ENCODE data around the gene SAC3D1. TPM values are rescaled to one million over a fixed set of nuclear protein-coding genes. Genes with fewer than 3 reads are reported as not detected.
A peak's percentile ranks its signal among the peaks of the same experiment; 100 is the strongest.

Gene SAC3D1
- total RNA-seq, 1 donor from 2014 or later = 19.3 TPM

DNA sequence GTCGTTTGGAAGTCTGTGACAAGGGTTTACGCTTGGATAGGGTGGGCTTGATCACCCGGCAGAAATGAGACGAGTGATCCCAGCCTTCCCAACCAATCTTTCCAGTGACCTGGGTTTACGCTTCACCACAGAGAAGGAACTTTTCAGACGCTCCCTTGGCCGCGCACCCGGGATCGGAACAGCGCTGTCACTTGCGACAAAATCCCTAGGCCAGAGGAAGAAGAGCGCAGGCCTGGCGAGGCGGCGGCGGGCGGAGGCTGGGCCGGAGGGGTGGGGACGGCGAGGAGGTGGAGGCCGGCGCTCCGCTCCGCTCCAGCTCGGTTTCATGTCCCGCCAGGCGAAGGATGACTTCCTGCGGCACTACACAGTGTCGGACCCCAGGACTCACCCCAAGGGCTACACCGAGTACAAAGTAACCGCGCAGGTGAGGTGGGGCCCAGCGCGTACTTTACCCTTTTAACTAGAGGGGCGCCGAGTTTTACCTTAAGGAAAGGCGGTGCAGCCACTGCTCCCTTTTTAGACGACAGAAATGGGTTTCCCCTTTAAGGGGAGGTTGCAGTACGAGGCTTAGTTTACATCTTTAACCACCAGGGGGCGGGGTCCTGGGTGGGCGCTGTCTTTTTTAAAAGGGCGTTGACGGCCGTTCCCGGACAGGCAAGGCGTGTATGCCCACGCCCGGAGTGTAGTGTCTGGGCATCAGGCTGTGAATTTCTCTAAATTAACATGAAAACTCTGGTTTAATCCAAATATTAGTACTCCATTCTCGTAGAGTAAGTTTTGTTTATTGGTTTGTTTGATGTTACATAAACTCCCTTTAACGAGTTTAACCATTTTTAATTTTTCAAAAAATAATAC, 13.6 kb upstream of the SAC3D1 start, which contains the start of gene SNX15:
Gene SNX15, plus strand, starts transcription at position 227 of the 855 bp plus-strand sequence. Its CDS starts 99 bp downstream, at position 326.
- Mint-ChIP-seq H3K27ac (peak within 1 kb of the TSS; percentile 93), H3K4me1 (ENCODE audit: low read depth) (peaks cover 16% of the 10 kb centered on the region), H3K27me3 (no peaks in the 10 kb centered on the region), H3K9me3 (ENCODE audit: low read depth) (no peaks in the 10 kb centered on the region), H3K4me3 (ENCODE audit: low read depth) (peak within 1 kb of the TSS; percentile 82), H3K36me3 (ENCODE audit: insufficient read depth) (no peaks in the 10 kb centered on the region)
- TF ChIP-seq, protein P1, sequence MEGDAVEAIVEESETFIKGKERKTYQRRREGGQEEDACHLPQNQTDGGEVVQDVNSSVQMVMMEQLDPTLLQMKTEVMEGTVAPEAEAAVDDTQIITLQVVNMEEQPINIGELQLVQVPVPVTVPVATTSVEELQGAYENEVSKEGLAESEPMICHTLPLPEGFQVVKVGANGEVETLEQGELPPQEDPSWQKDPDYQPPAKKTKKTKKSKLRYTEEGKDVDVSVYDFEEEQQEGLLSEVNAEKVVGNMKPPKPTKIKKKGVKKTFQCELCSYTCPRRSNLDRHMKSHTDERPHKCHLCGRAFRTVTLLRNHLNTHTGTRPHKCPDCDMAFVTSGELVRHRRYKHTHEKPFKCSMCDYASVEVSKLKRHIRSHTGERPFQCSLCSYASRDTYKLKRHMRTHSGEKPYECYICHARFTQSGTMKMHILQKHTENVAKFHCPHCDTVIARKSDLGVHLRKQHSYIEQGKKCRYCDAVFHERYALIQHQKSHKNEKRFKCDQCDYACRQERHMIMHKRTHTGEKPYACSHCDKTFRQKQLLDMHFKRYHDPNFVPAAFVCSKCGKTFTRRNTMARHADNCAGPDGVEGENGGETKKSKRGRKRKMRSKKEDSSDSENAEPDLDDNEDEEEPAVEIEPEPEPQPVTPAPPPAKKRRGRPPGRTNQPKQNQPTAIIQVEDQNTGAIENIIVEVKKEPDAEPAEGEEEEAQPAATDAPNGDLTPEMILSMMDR (IDR thresholded peaks at IDR 0.05; ENCODE audit: unreplicated experiment) = peak; percentile 89
- DNase-seq (ENCODE audit: low spot score, unreplicated experiment) = peak; percentile 83

DNA sequence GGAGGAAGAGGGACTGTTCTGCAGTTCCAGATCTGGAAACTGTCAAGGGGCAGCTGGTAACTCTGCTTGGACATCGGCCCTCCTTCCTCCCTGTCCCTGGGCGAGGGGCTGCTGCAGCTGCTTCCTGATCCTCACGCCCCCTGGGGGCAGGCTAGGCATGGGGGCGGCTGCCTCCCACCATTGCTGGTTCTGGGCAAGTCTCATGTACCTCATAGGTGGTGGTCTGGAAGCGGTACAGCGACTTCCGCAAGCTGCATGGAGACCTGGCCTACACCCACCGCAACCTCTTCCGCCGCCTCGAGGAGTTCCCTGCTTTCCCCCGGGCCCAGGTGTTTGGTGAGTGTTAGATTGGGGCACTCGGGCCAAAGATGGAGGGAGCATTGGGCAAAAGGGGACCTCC, 8.8 kb upstream of the SAC3D1 start:
- Mint-ChIP-seq H3K9me3 (ENCODE audit: low read depth) (no peaks in the 10 kb centered on the region), H3K4me1 (ENCODE audit: low read depth) (peaks cover 5% of the 10 kb centered on the region), H3K27me3 (no peaks in the 10 kb centered on the region), H3K27ac (no peak overlapping the region), H3K36me3 (ENCODE audit: insufficient read depth) (no peaks in the 10 kb centered on the region), H3K4me3 (ENCODE audit: low read depth) (no peak overlapping the region)
- DNase-seq (ENCODE audit: low spot score, unreplicated experiment) = no peak
- TF ChIP-seq, protein P1 (IDR thresholded peaks at IDR 0.05; ENCODE audit: unreplicated experiment) = no peak

DNA sequence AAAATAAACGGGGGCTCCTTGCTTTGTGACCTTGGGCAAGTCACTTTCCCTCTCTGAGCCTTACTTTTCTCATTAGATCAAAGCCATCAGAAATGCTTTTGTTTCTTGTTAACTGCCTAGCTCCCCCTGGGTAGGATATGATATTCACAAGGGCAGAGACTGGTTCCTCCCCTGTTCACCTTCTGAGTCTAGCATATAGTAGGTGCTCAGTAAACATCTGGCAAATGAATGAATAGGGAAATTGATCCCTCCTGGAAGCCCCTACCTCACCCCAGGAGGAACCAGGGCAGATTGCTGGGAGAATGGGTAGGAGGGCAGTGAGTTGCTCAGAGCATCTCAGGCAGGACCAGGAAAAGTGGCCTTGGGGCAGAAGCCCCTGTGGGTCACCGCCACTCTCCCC, 6.6 kb upstream of the SAC3D1 start:
- Mint-ChIP-seq H3K4me1 (ENCODE audit: low read depth) (no peaks in the 10 kb centered on the region), H3K4me3 (ENCODE audit: low read depth) (no peak overlapping the region), H3K27ac (no peak overlapping the region), H3K27me3 (no peaks in the 10 kb centered on the region), H3K36me3 (ENCODE audit: insufficient read depth) (peaks cover 4% of the 10 kb centered on the region), H3K9me3 (ENCODE audit: low read depth) (no peaks in the 10 kb centered on the region)
- DNase-seq (ENCODE audit: low spot score, unreplicated experiment) = no peak
- TF ChIP-seq, protein P1 (IDR thresholded peaks at IDR 0.05; ENCODE audit: unreplicated experiment) = no peak

GRCh38 chr11:65035579-65035978, 5.4 kb upstream of the SAC3D1 start:
- H3K9me3 Mint-ChIP-seq (ENCODE audit: low read depth) = no peaks in the 10 kb centered on the region
- H3K36me3 Mint-ChIP-seq (ENCODE audit: insufficient read depth) = peaks cover 4% of the 10 kb centered on the region
- H3K27ac Mint-ChIP-seq = no peak overlapping the region
- no peak for DNase-seq (ENCODE audit: low spot score, unreplicated experiment)
- TF ChIP-seq, protein P1 (IDR thresholded peaks at IDR 0.05; ENCODE audit: unreplicated experiment) = no peak
- H3K4me1 Mint-ChIP-seq (ENCODE audit: low read depth) = peaks cover under 1% of the 10 kb centered on the region
- H3K27me3 Mint-ChIP-seq = no peaks in the 10 kb centered on the region
- no peak overlapping the region for H3K4me3 Mint-ChIP-seq (ENCODE audit: low read depth)

- Mint-ChIP-seq H3K4me3 (ENCODE audit: low read depth) (no peak overlapping the region), H3K9me3 (ENCODE audit: low read depth) (no peaks in the 10 kb centered on the region), H3K27ac (no peak overlapping the region), H3K36me3 (ENCODE audit: insufficient read depth) (peaks cover 4% of the 10 kb centered on the region), H3K4me1 (ENCODE audit: low read depth) (peaks cover 1% of the 10 kb centered on the region), H3K27me3 (no peaks in the 10 kb centered on the region)
- DNase-seq (ENCODE audit: low spot score, unreplicated experiment) = no peak
- TF ChIP-seq, protein P1 (IDR thresholded peaks at IDR 0.05; ENCODE audit: unreplicated experiment) = no peak
These were observed 4.1 kb upstream of the SAC3D1 start for GRCh38 chr11:65036931-65037330.

All from progenitor cell of endocrine pancreas (in vitro differentiated cells).